DND-41 (cell line): Measurements from ENCODE around the gene RHOD.

Source experiments
- ATAC-seq: fragments of 200-7000 bp; cut with Tn5 transposase; 3 replicates; pipeline ENCODE4 v1.9.1; 2021; ENCODE audit warnings: low read depth; ENCODE audit not compliant: insufficient read depth
- DNase-seq: peaks from one replicate; pipeline ENCODE4 v3.0.0-alpha.2; 2020
- H2AFZ ChIP-seq: 2 replicates; pipeline ENCODE4 v1.6.0; 2012; ENCODE audit warnings: low read depth, low read length
- H3K27ac ChIP-seq: 2 replicates; pipeline ENCODE4 v1.5.1; 2012; ENCODE audit warnings: low read length, inconsistent platforms
- H3K27me3 ChIP-seq: fragments of 200-600 bp; sonication (generic); 2 replicates; pipeline ENCODE4 v1.6.0; 2012; ENCODE audit warnings: low read length, mild to moderate bottlenecking, inconsistent platforms; ENCODE audit not compliant: insufficient read depth, poor library complexity
- H3K36me3 ChIP-seq: 2 replicates; pipeline ENCODE4 v1.5.1; 2012; ENCODE audit warnings: low read length, inconsistent platforms; ENCODE audit not compliant: insufficient read depth
- H3K4me1 ChIP-seq: 2 replicates; pipeline ENCODE4 v1.5.1; 2012; ENCODE audit warnings: mild to moderate bottlenecking, low read length; ENCODE audit not compliant: insufficient read depth
- H3K4me2 ChIP-seq: 2 replicates; pipeline ENCODE4 v1.6.0; 2012; ENCODE audit warnings: mild to moderate bottlenecking, moderate library complexity, low read length, inconsistent platforms; ENCODE audit not compliant: insufficient read depth
- H3K4me3 ChIP-seq, 2 experiments: fragments of 200-600 bp in 1 of 2; shearing (Covaris generic) in 1 of 2; 2 replicates each; pipeline ENCODE4 v1.5.1; 2012 to 2016; ENCODE audit warnings: inconsistent platforms in 2 of 2, low read length in 2 of 2, mild to moderate bottlenecking in 2 of 2, low read depth in 1 of 2, moderate library complexity in 1 of 2
- H3K79me2 ChIP-seq: 2 replicates; pipeline ENCODE4 v1.6.0; 2012; ENCODE audit warnings: low read length, inconsistent platforms; ENCODE audit not compliant: insufficient read depth
- H3K9ac ChIP-seq: 2 replicates; pipeline ENCODE4 v1.6.0; 2012; ENCODE audit warnings: low read depth, mild to moderate bottlenecking, inconsistent platforms, low read length, moderate library complexity
- H3K9me3 ChIP-seq: 2 replicates; pipeline ENCODE4 v1.5.1; 2012; ENCODE audit warnings: low read length, moderate library complexity, mild to moderate bottlenecking, inconsistent platforms; ENCODE audit not compliant: insufficient read depth, severe bottlenecking
- H4K20me1 ChIP-seq: 2 replicates; pipeline ENCODE4 v1.6.0; 2012; ENCODE audit warnings: low read length; ENCODE audit not compliant: insufficient read depth
- EZH2 ChIP-seq: IDR thresholded peaks from 3 replicates; pipeline ENCODE4 v1.6.1; 2012; ENCODE audit warnings: borderline replicate concordance, low read depth, mild to moderate bottlenecking, moderate library complexity, low read length, inconsistent platforms; ENCODE audit not compliant: severe bottlenecking
- TF ChIP-seq, protein P1 (sequence below): IDR thresholded peaks from 2 replicates; pipeline ENCODE4 v1.5.1; 2012; ENCODE audit warnings: borderline replicate concordance, low read length, moderate library complexity, mild to moderate bottlenecking; ENCODE audit not compliant: poor library complexity, severe bottlenecking; ENCODE audit errors: extremely low read depth

The RHOD gene

DNA sequence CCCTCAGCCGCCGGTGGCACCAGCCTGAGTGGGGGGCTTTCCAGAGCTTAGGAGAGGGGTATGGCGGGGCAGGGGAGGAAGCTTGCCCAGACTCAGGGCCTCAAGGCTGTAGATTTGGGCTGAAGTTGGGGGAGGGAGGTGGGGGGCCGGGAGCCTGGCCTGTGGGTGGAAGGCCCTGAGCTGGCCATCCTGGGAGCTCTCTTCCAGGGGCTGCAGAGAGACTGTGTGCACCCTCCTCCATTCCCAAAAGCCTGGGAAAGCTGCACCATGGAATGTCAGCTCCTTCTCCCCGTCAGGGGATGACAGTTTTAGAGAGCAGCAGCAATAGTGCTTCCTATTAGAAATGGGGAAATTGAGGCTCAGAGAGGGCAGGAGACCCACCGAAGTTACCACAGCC lies 32.7 kb upstream of the RHOD start:
- no peak overlapping the region for H3K27ac ChIP-seq
- H3K79me2 ChIP-seq, result no peaks in the 10 kb centered on the region
- no peak overlapping the region for H3K9ac ChIP-seq
- peaks cover 17% of the 10 kb centered on the region for H3K4me1 ChIP-seq
- H3K27me3 ChIP-seq, result peaks cover 9% of the 10 kb centered on the region
- no peaks in the 10 kb centered on the region for H3K9me3 ChIP-seq
- H3K4me3 ChIP-seq, result no peak overlapping the region
- no peak overlapping the region for H2AFZ ChIP-seq
- peaks cover 14% of the 10 kb centered on the region for H4K20me1 ChIP-seq
- no peaks in the 10 kb centered on the region for H3K36me3 ChIP-seq
- H3K4me2 ChIP-seq, result no peak overlapping the region
- TF ChIP-seq, protein P1, sequence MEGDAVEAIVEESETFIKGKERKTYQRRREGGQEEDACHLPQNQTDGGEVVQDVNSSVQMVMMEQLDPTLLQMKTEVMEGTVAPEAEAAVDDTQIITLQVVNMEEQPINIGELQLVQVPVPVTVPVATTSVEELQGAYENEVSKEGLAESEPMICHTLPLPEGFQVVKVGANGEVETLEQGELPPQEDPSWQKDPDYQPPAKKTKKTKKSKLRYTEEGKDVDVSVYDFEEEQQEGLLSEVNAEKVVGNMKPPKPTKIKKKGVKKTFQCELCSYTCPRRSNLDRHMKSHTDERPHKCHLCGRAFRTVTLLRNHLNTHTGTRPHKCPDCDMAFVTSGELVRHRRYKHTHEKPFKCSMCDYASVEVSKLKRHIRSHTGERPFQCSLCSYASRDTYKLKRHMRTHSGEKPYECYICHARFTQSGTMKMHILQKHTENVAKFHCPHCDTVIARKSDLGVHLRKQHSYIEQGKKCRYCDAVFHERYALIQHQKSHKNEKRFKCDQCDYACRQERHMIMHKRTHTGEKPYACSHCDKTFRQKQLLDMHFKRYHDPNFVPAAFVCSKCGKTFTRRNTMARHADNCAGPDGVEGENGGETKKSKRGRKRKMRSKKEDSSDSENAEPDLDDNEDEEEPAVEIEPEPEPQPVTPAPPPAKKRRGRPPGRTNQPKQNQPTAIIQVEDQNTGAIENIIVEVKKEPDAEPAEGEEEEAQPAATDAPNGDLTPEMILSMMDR, result no peak
- no peak for TF ChIP-seq EZH2
- no peak for ATAC-seq
- DNase-seq, result no peak

DNA sequence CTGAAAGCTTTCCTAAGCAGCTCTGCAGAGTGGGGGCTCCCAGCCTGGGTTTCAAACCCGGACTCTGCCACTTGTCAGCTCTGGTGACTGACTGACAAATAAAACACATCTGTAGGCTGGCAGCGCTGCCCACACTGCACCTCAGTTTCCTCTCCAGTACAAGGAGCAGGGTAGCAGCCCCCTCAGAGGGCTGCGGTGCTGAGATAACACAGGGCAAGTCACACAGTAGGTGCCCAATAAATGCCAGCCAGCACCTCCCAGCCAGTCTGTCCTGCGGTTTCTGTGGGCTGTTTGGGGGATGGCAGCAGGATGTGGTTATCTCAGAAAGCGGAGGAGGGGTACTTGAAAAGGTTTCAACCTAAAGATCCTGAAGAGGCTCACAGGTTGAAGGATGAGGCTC lies 32.2 kb upstream of the RHOD start:
- Histone ChIP-seq H3K4me2 (no peak overlapping the region), H3K27ac (no peak overlapping the region), H2AFZ (no peak overlapping the region), H3K9me3 (no peaks in the 10 kb centered on the region), H3K36me3 (no peaks in the 10 kb centered on the region), H4K20me1 (peaks cover 14% of the 10 kb centered on the region), H3K4me1 (peaks cover 17% of the 10 kb centered on the region), H3K9ac (no peak overlapping the region), H3K79me2 (no peaks in the 10 kb centered on the region), H3K4me3 (no peak overlapping the region), H3K27me3 (peaks cover 10% of the 10 kb centered on the region)
- ATAC-seq, result peak; percentile 96
- peak; percentile 88 for DNase-seq
- TF ChIP-seq, protein P1, result no peak
- TF ChIP-seq EZH2, result no peak

DNA sequence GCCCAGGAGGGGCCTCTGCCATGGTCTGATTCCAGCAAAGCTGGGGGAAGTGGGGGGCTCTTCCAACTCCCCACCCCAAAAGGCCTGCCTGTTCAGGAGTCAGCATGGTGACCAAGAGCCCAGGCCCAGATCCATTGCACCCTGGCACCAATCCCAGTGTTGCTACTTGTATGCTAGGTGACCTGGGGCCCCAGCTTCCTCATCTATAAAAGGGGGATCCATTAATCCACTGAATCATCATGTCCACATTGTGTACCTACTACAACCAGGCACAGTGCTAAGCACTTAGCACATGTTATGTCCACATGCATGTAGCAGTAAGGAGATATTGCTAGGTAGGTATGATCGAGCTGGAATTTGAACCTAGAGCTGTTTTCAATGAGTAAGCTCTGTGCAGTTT lies 31.7 kb upstream of the RHOD start:
- Histone ChIP-seq H3K4me3 (no peak overlapping the region), H3K36me3 (no peaks in the 10 kb centered on the region), H3K9me3 (no peaks in the 10 kb centered on the region), H3K9ac (no peak overlapping the region), H3K27ac (no peak overlapping the region), H3K4me1 (peaks cover 17% of the 10 kb centered on the region), H4K20me1 (peaks cover 14% of the 10 kb centered on the region), H3K27me3 (peaks cover 13% of the 10 kb centered on the region), H2AFZ (no peak overlapping the region), H3K4me2 (no peak overlapping the region), H3K79me2 (no peaks in the 10 kb centered on the region)
- ATAC-seq (no peak), DNase-seq (no peak)
- TF ChIP-seq EZH2, result no peak
- TF ChIP-seq, protein P1, result no peak

GRCh38 chr11:67025750-67026149 lies 30.9 kb upstream of the RHOD start:
- Histone ChIP-seq H3K9me3 (no peaks in the 10 kb centered on the region), H3K36me3 (no peaks in the 10 kb centered on the region), H3K27ac (no peak overlapping the region), H3K4me3 (no peak overlapping the region), H3K79me2 (no peaks in the 10 kb centered on the region), H3K4me2 (no peak overlapping the region), H3K4me1 (peaks cover 17% of the 10 kb centered on the region), H3K9ac (no peak overlapping the region), H2AFZ (no peak overlapping the region), H3K27me3 (peaks cover 15% of the 10 kb centered on the region), H4K20me1 (peaks cover 10% of the 10 kb centered on the region)
- DNase-seq (no peak), ATAC-seq (no peak)
- no peak for TF ChIP-seq EZH2
- TF ChIP-seq, protein P1, result no peak
